Measurements from ENCODE around the gene PID1.
"Not testable (repeated sequence)": the region's sequence is repeated elsewhere in the genome, so short reads cannot be mapped to it uniquely, and the experiment has no call there.

Gene PID1

GRCh38 chr2:229226382-229226781, 44.7 kb downstream of the PID1 start:
- Histone ChIP-seq H3K4me3 (no peak overlapping the region), H3K27ac (no peak overlapping the region)

DNA sequence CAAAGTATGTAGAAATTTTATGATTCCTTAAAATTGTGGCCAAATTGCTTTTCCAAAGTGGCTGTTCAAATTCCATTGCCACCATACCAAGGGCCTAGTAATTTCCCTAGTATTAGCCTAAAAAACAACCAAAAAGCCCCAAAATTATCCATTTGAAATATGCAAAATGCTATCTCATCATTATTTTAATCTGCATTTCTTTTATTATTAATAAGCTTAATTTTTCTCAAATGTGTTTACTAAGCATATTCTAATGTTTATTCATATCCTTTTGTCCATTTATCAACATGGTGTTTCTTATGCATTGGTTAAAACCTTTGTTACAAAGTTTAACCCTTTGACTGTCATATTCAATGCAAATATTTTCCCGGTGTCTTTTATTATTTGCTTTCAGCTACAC, 48.0 kb downstream of the PID1 start:
- Histone ChIP-seq H3K4me3 (no peak overlapping the region), H3K27ac (no peak overlapping the region)

GRCh38 chr2:229221641-229222040, 49.4 kb downstream of the PID1 start:
- H3K4me3 ChIP-seq = no peak overlapping the region

GRCh38 chr2:229220254-229220653, 50.8 kb downstream of the PID1 start:
- no peak overlapping the region for H3K4me3 ChIP-seq
- no peak overlapping the region for H3K27ac ChIP-seq

More at GRCh38 chr2:229221641-229222040, 49.4 kb downstream of the PID1 start:
- H3K27ac ChIP-seq = no peak overlapping the region

DNA sequence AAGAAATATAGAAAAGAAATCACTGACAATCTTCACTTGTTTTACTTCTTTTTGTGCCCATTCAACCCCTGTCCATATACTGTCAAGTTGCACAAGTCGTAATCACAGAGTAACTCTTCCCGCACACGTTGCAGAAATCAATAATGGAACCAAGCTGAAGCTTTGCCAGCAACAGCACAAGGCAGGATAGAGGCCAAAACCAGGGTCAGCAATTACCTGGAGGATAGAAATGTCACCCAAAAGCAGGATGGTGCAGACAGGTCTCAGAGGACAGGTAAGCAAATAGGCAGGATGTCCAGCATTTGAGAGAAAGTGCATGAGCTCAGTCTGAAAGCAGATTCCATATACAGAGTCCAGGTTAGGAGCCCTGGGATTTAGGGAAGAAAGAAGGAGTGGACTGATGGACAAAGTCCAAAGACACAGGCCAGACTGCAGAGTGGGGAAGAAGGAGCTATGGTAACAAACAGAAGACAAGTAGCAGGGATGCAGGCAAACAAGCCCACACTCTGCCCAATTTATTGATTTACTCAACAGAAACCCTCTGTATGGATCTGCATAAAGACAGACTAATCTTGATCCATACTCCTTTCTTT, 52.7 kb downstream of the PID1 start:
- H3K27ac ChIP-seq = no peak overlapping the region
- H3K4me3 ChIP-seq = no peak overlapping the region

DNA sequence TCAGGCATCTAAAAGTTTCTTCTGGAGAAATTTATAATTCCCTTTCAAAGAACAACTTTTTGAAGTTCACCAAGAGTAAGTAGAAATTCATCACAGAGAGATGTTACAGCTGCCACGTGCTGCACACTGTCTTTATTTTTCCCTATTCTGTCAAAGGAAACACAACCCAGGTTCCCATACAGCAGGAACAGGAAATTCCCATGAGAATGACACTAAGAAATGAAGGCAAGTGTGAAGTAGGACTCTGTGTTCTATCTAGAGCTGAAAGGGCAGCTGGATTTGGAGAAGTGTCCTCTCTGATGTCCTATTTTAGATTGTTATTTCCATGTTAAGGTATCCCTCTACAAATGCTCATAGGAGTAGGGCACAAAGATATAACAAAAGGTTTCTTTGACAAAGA, 58.8 kb downstream of the PID1 start:
- Histone ChIP-seq H3K4me3 (no peak overlapping the region), H3K27ac (no peak overlapping the region)

DNA sequence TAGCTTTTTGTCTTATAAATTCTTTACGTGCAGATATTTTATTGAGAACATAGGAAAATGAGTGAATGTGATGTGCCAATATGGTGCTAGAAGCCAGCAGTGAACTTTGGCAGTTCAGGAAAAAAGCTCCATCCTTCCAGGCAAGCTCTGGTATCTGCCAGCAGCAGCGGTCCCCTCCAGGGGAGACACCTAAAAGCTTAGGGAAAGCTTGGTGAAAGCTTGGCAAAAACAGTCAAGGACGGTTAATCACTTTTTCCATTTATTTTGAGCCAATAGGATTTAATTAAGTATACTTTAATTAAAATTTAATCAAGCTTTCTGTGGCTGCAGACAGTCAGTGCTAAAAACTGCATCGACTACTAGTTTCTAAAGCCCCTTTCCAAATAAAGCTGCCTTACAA, 60.4 kb downstream of the PID1 start:
- Histone ChIP-seq H3K4me3 (no peak overlapping the region), H3K27ac (no peak overlapping the region)

- no peak overlapping the region for H3K4me3 ChIP-seq
- H3K27ac ChIP-seq = no peak overlapping the region
Observed at GRCh38 chr2:229206548-229206947, 64.5 kb downstream of the PID1 start.

DNA sequence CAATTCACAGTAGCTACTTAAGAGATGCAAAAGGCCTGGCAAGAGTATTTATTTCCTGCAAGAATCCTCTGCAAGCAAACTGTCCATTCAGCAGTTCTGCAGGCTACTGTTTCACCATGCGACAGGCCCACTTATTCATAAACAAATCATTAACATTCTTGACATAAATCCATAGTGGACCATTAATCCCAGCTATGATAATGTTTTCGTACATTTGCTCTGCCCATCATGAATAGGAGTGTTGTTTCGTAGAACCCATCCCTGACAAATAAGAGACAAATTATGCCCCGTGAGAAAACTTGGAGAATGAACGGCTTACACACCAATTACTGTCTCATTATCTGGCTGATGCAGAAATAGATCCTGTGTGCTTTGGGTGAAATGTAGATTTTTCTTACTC, 65.4 kb downstream of the PID1 start:
- Histone ChIP-seq H3K4me3 (no peak overlapping the region), H3K27ac (no peak overlapping the region)

DNA sequence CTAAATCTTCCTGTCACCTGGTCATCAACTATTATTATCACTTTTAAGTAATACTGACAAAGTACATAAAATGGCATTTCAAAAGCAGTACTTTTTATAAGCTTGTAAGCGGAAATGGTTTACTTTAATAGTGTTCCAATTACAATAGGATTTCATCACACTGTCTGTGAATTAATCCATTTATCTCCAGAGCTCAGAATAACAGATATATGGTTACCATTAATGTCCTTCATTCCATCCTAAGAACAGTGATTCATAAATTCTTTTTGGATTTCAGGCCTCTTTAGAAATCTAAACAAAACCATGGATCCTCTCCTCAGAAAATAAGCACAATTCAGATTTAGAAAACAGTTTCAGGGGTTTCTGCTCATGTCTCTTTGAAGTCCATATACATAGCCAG, 68.4 kb downstream of the PID1 start:
- H3K4me3 ChIP-seq = no peak overlapping the region
- H3K27ac ChIP-seq = no peak overlapping the region

DNA sequence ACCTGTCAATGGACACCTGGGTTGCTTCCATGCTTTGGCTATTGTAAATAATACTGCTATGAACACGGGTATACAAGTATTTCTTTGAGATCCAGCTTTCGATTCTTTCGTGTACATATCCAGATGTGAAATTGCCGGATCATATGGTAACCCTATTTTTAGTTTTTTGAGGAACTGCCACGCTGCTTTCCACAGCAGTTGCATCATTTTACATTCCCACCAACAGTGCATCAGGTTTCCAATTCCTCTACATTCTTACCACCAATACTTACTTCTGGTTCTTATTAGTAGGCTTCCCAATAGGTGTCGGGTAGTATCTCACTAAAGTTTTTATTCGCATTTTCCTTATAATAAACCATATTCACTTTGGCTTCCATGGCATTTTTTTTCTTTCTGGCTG, 69.6 kb downstream of the PID1 start:
- no peak overlapping the region for H3K27ac ChIP-seq
- H3K4me3 ChIP-seq = no peak overlapping the region

DNA sequence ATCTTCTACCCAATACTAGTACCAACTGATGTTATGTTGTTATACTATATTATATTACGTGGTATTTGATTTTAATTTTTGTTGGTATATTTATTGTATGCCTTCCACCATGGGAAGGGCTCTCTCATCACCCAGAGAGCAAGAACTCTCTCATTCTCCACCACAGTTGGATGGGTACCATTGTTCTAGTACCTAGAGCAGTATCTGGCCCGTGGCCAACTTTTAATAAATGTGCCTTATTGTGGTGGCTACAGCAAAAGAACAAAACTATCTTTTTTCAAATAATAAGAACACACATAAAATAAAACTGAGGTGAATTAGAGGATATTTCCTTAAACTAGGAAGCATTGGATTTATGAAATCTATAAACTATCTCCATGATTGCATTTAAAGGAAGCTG, 71.8 kb downstream of the PID1 start:
- no peak overlapping the region for H3K4me3 ChIP-seq
- no peak overlapping the region for H3K27ac ChIP-seq

GRCh38 chr2:229196448-229196847, 74.6 kb downstream of the PID1 start:
- Histone ChIP-seq H3K27ac (no peak overlapping the region), H3K4me3 (no peak overlapping the region)

DNA sequence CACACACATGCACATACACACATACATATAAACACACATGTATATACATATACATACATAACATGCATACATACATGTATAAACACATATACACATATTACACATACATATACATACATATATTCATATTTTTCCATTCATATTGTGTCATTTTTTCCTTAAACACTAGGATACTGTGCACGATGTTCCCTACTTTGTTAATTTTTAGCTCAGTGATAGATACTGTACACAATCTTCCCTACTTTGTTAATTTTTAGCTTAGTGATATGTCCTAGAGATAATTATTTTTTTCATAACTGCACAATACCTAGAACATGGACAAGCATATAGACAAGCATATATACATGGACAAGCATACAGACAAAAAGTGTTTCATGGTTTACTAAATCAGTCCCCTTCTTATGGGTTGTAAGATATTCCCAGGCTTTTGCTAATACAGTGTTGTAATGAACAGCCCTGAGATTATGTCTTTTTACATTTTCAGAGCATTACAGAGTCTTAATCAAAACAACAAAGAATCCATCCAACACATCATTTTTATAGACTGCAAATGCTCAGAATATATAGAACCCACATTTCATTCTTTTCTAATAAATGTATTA, 75.6 kb downstream of the PID1 start:
- Histone ChIP-seq H3K27ac (no peak overlapping the region), H3K4me3 (no peak overlapping the region)

- Histone ChIP-seq H3K27ac (no peak overlapping the region), H3K4me3 (no peak overlapping the region)
Observed at GRCh38 chr2:229193281-229193680, 77.8 kb downstream of the PID1 start.

- Histone ChIP-seq H3K4me3 (no peak overlapping the region), H3K27ac (no peak overlapping the region)
Observed at GRCh38 chr2:229191413-229191812, 79.7 kb downstream of the PID1 start.

DNA sequence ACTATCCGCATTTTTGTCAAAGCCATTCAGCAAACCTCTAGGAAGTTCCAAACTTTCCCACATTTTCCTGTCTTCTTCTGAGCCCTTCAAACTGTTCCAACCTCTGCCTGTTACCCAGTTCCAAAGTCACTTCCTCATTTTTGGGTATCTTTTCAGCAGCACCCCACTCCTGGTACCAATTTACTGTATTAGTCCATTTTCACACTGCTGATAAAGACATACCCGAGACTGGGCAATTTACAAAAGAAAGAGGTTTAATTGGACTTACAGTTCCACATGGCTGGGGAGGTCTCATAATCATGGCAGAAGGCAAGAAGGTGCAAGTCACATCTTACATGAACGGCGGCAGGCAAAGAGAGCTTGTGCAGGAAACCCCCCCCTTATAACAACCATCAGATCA, 84.0 kb downstream of the PID1 start:
- not testable (repeated sequence) for H3K4me3 ChIP-seq, H3K27ac ChIP-seq

GRCh38 chr2:229181641-229182040, 89.4 kb downstream of the PID1 start:
- Histone ChIP-seq H3K4me3 (no peak overlapping the region), H3K27ac (no peak overlapping the region)

GRCh38 chr2:229180658-229181057, 90.4 kb downstream of the PID1 start:
- Histone ChIP-seq H3K27ac (no peak overlapping the region), H3K4me3 (no peak overlapping the region)

DNA sequence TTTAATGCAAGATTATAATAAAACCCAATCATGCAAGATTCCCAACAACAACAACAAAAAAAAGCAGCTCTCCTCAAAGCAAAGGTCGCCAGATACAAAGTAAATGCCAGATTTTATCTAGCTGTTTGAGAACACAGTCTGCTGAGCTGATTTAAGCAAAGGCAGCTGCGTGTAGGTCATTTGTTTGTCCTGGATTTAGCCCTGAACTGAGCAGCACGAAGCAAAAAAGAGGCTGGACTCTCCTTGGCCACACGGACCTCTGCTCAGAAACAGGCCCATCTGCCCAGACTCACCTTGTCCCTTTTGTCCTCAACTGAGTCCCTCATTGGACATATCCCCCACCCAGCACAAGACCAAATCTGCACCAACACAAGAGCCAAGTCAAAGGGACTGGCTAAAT, 91.5 kb downstream of the PID1 start:
- peak overlapping the region in 2 of 21 experiments; percentile 24 to 33 for H3K27ac ChIP-seq

DNA sequence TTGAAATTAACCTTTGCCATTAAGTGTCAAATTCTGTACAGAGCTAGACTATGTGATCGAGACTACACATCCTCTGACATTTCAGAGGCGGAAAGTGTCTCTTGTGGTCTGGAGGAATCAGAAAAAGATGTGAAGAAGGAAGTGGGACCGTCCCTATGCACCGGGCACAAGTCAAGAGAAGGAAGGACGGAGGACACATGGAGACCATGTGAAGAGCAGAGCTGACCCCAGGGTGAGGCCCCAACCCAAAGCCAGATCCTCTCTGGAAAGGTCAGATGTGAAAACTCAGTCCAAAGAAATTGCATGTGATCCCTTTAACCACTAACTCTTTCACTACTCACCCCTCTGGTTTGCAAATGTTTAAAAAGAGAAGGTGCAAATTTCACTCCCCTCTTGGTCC, 92.4 kb downstream of the PID1 start:
- peak overlapping the region in 2 of 21 experiments; percentile 9 to 33 for H3K27ac ChIP-seq

More for the DNA sequence above, 91.5 kb downstream of the PID1 start:
- no peak overlapping the region for H3K4me3 ChIP-seq

GRCh38 chr2:229178117-229178516, 93.0 kb downstream of the PID1 start:
- no peak overlapping the region for H3K4me3 ChIP-seq
- H3K27ac ChIP-seq = no peak overlapping the region

More for the DNA sequence above, 92.4 kb downstream of the PID1 start:
- H3K4me3 ChIP-seq = no peak overlapping the region

All from skin epidermis (tissue), 12 donors.